ENCODE data around the gene STYXL1.

The STYXL1 gene

GRCh38 chr7:75995996-75996395 lies 51.8 kb downstream of the STYXL1 start:
- TF ChIP-seq SIN3A (IDR thresholded peaks at IDR 0.05; ENCODE audit: borderline replicate concordance, insufficient read depth, low read length) (no peak), FOXP2 (optimal IDR thresholded peaks at IDR 0.05; ENCODE audit: borderline replicate concordance, extremely low read depth, extremely low read length, insufficient read depth) (no peak), REST (IDR thresholded peaks at IDR 0.05; ENCODE audit: insufficient read depth in 1 of 2, low read depth in 2 of 2, low read length in 2 of 2) (no peak), POLR2AphosphoS5 (IDR thresholded peaks at IDR 0.05; ENCODE audit: low read depth, low read length) (no peak), TAF1 (IDR thresholded peaks at IDR 0.05; ENCODE audit: borderline replicate concordance, insufficient read depth, low read length) (no peak)

- TF ChIP-seq REST (IDR thresholded peaks at IDR 0.05; ENCODE audit: insufficient read depth in 1 of 2, low read depth in 2 of 2, low read length in 2 of 2) (no peak), POLR2AphosphoS5 (IDR thresholded peaks at IDR 0.05; ENCODE audit: low read depth, low read length) (no peak), FOXP2 (optimal IDR thresholded peaks at IDR 0.05; ENCODE audit: borderline replicate concordance, extremely low read depth, extremely low read length, insufficient read depth) (no peak), TAF1 (IDR thresholded peaks at IDR 0.05; ENCODE audit: borderline replicate concordance, insufficient read depth, low read length) (no peak), SIN3A (IDR thresholded peaks at IDR 0.05; ENCODE audit: borderline replicate concordance, insufficient read depth, low read length) (no peak)
Measured at GRCh38 chr7:75995052-75995471, 52.7 kb downstream of the STYXL1 start.

DNA sequence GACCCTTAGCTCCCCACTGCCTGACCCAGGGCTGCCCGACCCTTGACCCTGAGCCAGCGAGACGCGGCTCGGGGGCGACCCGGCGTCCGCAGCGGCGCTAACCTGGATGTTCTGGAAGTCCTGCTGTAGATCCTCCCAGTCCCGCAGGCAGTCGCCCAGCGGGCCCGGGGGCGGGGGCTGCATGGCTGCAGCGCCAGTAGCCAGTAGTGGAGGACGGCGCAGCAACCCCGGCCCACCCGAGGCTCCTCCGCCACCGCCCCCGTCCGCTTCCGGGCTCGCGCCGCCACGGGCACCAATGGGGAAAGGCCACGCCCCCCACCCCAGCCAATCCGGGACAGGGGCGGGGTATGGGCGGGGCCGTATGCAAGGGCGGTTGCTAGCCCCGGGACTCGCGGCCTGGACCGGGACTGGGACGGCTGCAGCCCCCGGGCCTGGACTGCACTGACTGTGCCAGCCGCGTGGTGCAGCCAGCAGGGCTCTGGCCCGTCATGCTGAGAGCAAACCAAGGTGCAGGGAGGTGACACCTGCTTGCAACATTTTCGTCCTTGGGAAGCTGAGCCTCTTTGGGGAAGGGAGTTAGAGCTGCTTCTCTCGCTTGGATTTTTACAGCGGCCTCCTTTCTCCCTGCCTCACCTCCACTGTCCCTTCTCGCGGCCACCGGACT lies 53.3 kb downstream of the STYXL1 start, which contains the start of gene TMEM120A:
Gene TMEM120A, minus strand, starts transcription at position 208 of the 664 bp plus-strand sequence. Its CDS starts 25 bp downstream, at position 183.
- 0 out of 2 replicates have a peak, but pooled peaks have one; percentile 50 for TF ChIP-seq TAF1 (IDR thresholded peaks at IDR 0.05; ENCODE audit: borderline replicate concordance, insufficient read depth, low read length)
- TF ChIP-seq POLR2AphosphoS5 (IDR thresholded peaks at IDR 0.05; ENCODE audit: low read depth, low read length), result peak; percentile 89
- TF ChIP-seq FOXP2 (optimal IDR thresholded peaks at IDR 0.05; ENCODE audit: borderline replicate concordance, extremely low read depth, extremely low read length, insufficient read depth), result no peak
- TF ChIP-seq REST (IDR thresholded peaks at IDR 0.05; ENCODE audit: insufficient read depth in 1 of 2, low read depth in 2 of 2, low read length in 2 of 2), result 0 out of 4 replicates have a peak, but pooled peaks of 1 of the 2 experiments have one; percentile 45
- 0 out of 2 replicates have a peak, but pooled peaks have one; percentile 6 for TF ChIP-seq SIN3A (IDR thresholded peaks at IDR 0.05; ENCODE audit: borderline replicate concordance, insufficient read depth, low read length)

DNA sequence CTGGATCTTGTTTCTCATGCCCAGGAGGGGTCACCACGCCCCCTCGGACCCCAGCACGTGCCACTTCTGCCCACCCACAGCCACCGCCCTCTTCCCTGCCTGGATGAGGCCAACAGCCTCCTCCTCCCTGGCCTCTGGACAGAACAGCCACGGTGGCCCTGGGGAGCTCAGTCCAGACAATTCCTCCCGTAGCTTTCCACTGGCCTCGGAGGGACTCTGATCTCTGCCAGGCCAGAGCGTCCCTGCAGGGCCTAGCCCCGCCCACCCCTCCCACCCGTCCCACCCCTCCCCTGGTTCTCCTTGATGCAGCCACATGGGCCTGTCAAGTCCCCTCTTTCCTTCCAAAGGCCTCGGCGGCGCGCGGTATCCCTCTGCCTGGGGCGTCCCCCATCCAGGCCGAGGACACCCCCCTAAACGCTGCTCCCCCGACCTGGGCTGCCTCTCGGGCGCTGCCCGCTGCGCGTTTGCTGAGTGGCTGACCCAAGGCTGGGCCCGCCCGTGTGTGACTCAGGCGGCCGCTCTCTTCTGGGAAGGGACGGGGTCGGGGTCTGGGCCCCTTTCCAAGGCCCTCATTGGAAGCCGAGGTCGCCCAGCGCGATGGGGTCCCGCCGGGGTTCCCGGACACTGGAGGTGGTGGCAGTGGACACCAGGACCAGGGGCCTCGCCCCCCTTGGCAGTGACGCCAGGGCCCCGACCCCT lies 54.0 kb downstream of the STYXL1 start:
- TF ChIP-seq FOXP2 (optimal IDR thresholded peaks at IDR 0.05; ENCODE audit: borderline replicate concordance, extremely low read depth, extremely low read length, insufficient read depth), result no peak
- no peak; the same call in 1 of the 2 replicates for TF ChIP-seq POLR2AphosphoS5 (IDR thresholded peaks at IDR 0.05; ENCODE audit: low read depth, low read length)
- no peak for TF ChIP-seq REST (IDR thresholded peaks at IDR 0.05; ENCODE audit: insufficient read depth in 1 of 2, low read depth in 2 of 2, low read length in 2 of 2)
- 0 out of 2 replicates have a peak, but pooled peaks have one; percentile 17 for TF ChIP-seq SIN3A (IDR thresholded peaks at IDR 0.05; ENCODE audit: borderline replicate concordance, insufficient read depth, low read length)
- no peak for TF ChIP-seq TAF1 (IDR thresholded peaks at IDR 0.05; ENCODE audit: borderline replicate concordance, insufficient read depth, low read length)
